Measurements from ENCODE around the gene ARMC9. TPM values are rescaled to one million over a fixed set of nuclear protein-coding genes. Genes with fewer than 3 reads are reported as not detected.
A peak's percentile ranks its signal among the peaks of the same experiment; 100 is the strongest.

The ARMC9 gene
- total and polyA plus RNA-seq, 7 donors: 1.4 to 18.4 (median 2.2) TPM

- peaks cover 5% of the 10 kb centered on the region for H3K4me1 ChIP-seq
- peak overlapping the region; percentile 47 for H3K4me3 ChIP-seq
- no peak overlapping the region for H3K27ac ChIP-seq
- H3K27me3 ChIP-seq (ENCODE audit: insufficient read depth in 3 of 3, low read length in 2 of 3): peaks cover 0 to 23% (median 14%) of the 10 kb centered on the region in 3 donors
- 25 to 35% (median 33%) methylated on average over 23 to 41 of the region's 41 CpGs for WGBS, 3 donors
- intact Hi-C loops (cut with DNase I): loop anchor here in 1 of 2 donors (10.0 kb wide), 1 partner anchor 171 kb away; no protein-coding TSS in a partner anchor
- DNase-seq (no peak), ATAC-seq (no peak)
- no peaks in the 10 kb centered on the region for H3K36me3 ChIP-seq (ENCODE audit: insufficient read depth in 1 of 2, low read depth in 1 of 2)
- H3K9me3 ChIP-seq: no peaks in the 10 kb centered on the region
- no peak for TF ChIP-seq CTCF (IDR thresholded peaks at IDR 0.05)
These were observed 197.8 kb downstream of the ARMC9 start for GRCh38 chr2:231396058-231396821.

- 94 to 95% (median 94%) methylated on average over 21 to 22 of the region's 22 CpGs for WGBS, 3 donors
- no peak overlapping the region for H3K27ac ChIP-seq
- ATAC-seq (no peak), DNase-seq (no peak)
- peaks cover 5% of the 10 kb centered on the region for H3K4me1 ChIP-seq
- intact Hi-C loops (cut with DNase I): loop anchor here in 1 of 2 donors (10.0 kb wide), 1 partner anchor 172 kb away; no protein-coding TSS in a partner anchor
- TF ChIP-seq CTCF (IDR thresholded peaks at IDR 0.05): no peak
- H3K4me3 ChIP-seq: no peak overlapping the region
- no peaks in the 10 kb centered on the region for H3K36me3 ChIP-seq (ENCODE audit: insufficient read depth in 1 of 2, low read depth in 1 of 2)
- H3K27me3 ChIP-seq (ENCODE audit: insufficient read depth in 3 of 3, low read length in 2 of 3): peaks cover 0 to 23% (median 13%) of the 10 kb centered on the region in 3 donors
- no peaks in the 10 kb centered on the region for H3K9me3 ChIP-seq
These were observed 198.8 kb downstream of the ARMC9 start for GRCh38 chr2:231397011-231397927.

- 98% methylated on average over 28 of the region's 28 CpGs for WGBS, 3 donors
- ATAC-seq: no peak
- Histone ChIP-seq H3K27me3 (ENCODE audit: insufficient read depth in 3 of 3, low read length in 2 of 3) (peaks cover 0 to 23% (median 13%) of the 10 kb centered on the region in 3 donors), H3K9me3 (no peaks in the 10 kb centered on the region), H3K27ac (no peak overlapping the region), H3K4me1 (peaks cover 5% of the 10 kb centered on the region), H3K4me3 (no peak overlapping the region), H3K36me3 (ENCODE audit: insufficient read depth in 1 of 2, low read depth in 1 of 2) (no peaks in the 10 kb centered on the region)
- no peak for DNase-seq
- TF ChIP-seq CTCF (IDR thresholded peaks at IDR 0.05): no peak
- intact Hi-C loops (cut with DNase I): loop anchor here in 1 of 2 donors (10.0 kb wide), 1 partner anchor 173 kb away; no protein-coding TSS in a partner anchor
These were observed 199.5 kb downstream of the ARMC9 start for GRCh38 chr2:231397928-231398294.

GRCh38 chr2:231398585-231398984, 200.2 kb downstream of the ARMC9 start:
- peaks cover 5% of the 10 kb centered on the region for H3K4me1 ChIP-seq
- no peak for TF ChIP-seq CTCF (IDR thresholded peaks at IDR 0.05)
- no peak overlapping the region for H3K27ac ChIP-seq
- ATAC-seq (no peak), DNase-seq (no peak)
- H3K4me3 ChIP-seq: no peak overlapping the region
- intact Hi-C loops (cut with DNase I): loop anchor here in 1 of 2 donors (10.0 kb wide), 1 partner anchor 174 kb away; no protein-coding TSS in a partner anchor
- peaks cover 0 to 23% (median 13%) of the 10 kb centered on the region in 3 donors for H3K27me3 ChIP-seq (ENCODE audit: insufficient read depth in 3 of 3, low read length in 2 of 3)
- H3K9me3 ChIP-seq: no peaks in the 10 kb centered on the region
- WGBS, 3 donors: 95 to 96% (median 96%) methylated on average over 27 of the region's 27 CpGs
- no peaks in the 10 kb centered on the region for H3K36me3 ChIP-seq (ENCODE audit: insufficient read depth in 1 of 2, low read depth in 1 of 2)

All from psoas muscle (tissue), 8 donors.